ENCODE measurements around the gene COLGALT1.
"Not testable (repeated sequence)": the region's sequence is repeated elsewhere in the genome, so short reads cannot be mapped to it uniquely, and the experiment has no call there.

Gene COLGALT1

GRCh38 chr19:17580470-17581144 lies 25.2 kb downstream of the COLGALT1 start:
- no peak for DNase-seq
- no peak for TF ChIP-seq POLR2A (IDR thresholded peaks at IDR 0.05; ENCODE audit: low read length)

GRCh38 chr19:17581211-17581874 lies 25.9 kb downstream of the COLGALT1 start:
- no peak for DNase-seq
- no peak for TF ChIP-seq GATA1 (IDR thresholded peaks at IDR 0.05; ENCODE audit: low read depth, low read length)
- no peak for TF ChIP-seq POLR2A (IDR thresholded peaks at IDR 0.05; ENCODE audit: low read length)

GRCh38 chr19:17582613-17583012 lies 27.2 kb downstream of the COLGALT1 start:
- no peak for DNase-seq
- TF ChIP-seq GATA1 (IDR thresholded peaks at IDR 0.05; ENCODE audit: low read depth, low read length) (no peak), POLR2A (IDR thresholded peaks at IDR 0.05; ENCODE audit: low read length) (no peak)

- TF ChIP-seq GATA1 (IDR thresholded peaks at IDR 0.05; ENCODE audit: low read depth, low read length), result no peak
- TF ChIP-seq POLR2A (IDR thresholded peaks at IDR 0.05; ENCODE audit: low read length), result no peak
- DNase-seq, result no peak
Observed at GRCh38 chr19:17584132-17584531, 28.7 kb downstream of the COLGALT1 start.

- DNase-seq, result not testable (repeated sequence)
Observed at GRCh38 chr19:17585395-17585794, 29.9 kb downstream of the COLGALT1 start.

GRCh38 chr19:17590866-17591265 lies 35.4 kb downstream of the COLGALT1 start:
- DNase-seq, result no peak
- no peak for TF ChIP-seq POLR2A (IDR thresholded peaks at IDR 0.05; ENCODE audit: low read length)
- TF ChIP-seq GATA1 (IDR thresholded peaks at IDR 0.05; ENCODE audit: low read depth, low read length), result no peak

- DNase-seq, result not testable (repeated sequence)
Observed at GRCh38 chr19:17594296-17594695, 38.8 kb downstream of the COLGALT1 start.

GRCh38 chr19:17598063-17598462 lies 42.6 kb downstream of the COLGALT1 start:
- not testable (repeated sequence) for DNase-seq

GRCh38 chr19:17598953-17599352 lies 43.5 kb downstream of the COLGALT1 start:
- no peak for DNase-seq

GRCh38 chr19:17599780-17600179 lies 44.3 kb downstream of the COLGALT1 start:
- DNase-seq, result no peak
- TF ChIP-seq GATA1 (IDR thresholded peaks at IDR 0.05; ENCODE audit: low read depth, low read length) (no peak), POLR2A (IDR thresholded peaks at IDR 0.05; ENCODE audit: low read length) (no peak)

More at GRCh38 chr19:17598953-17599352, 43.5 kb downstream of the COLGALT1 start:
- TF ChIP-seq GATA1 (IDR thresholded peaks at IDR 0.05; ENCODE audit: low read depth, low read length) (no peak), POLR2A (IDR thresholded peaks at IDR 0.05; ENCODE audit: low read length) (no peak)

- TF ChIP-seq GATA1 (IDR thresholded peaks at IDR 0.05; ENCODE audit: low read depth, low read length) (no peak), POLR2A (IDR thresholded peaks at IDR 0.05; ENCODE audit: low read length) (no peak)
- DNase-seq, result no peak
Observed at GRCh38 chr19:17601683-17602082, 46.2 kb downstream of the COLGALT1 start.

GRCh38 chr19:17602217-17602616 lies 46.8 kb downstream of the COLGALT1 start:
- TF ChIP-seq POLR2A (IDR thresholded peaks at IDR 0.05; ENCODE audit: low read length) (no peak), GATA1 (IDR thresholded peaks at IDR 0.05; ENCODE audit: low read depth, low read length) (no peak)
- no peak for DNase-seq

- no peak for TF ChIP-seq POLR2A (IDR thresholded peaks at IDR 0.05; ENCODE audit: low read length)
- TF ChIP-seq GATA1 (IDR thresholded peaks at IDR 0.05; ENCODE audit: low read depth, low read length), result no peak
- DNase-seq, result no peak
Observed at GRCh38 chr19:17602872-17603510, 47.5 kb downstream of the COLGALT1 start.

GRCh38 chr19:17604372-17605025 lies 49.0 kb downstream of the COLGALT1 start:
- TF ChIP-seq POLR2A (IDR thresholded peaks at IDR 0.05; ENCODE audit: low read length), result no peak
- TF ChIP-seq GATA1 (IDR thresholded peaks at IDR 0.05; ENCODE audit: low read depth, low read length), result no peak
- DNase-seq, result no peak

- TF ChIP-seq GATA1 (IDR thresholded peaks at IDR 0.05; ENCODE audit: low read depth, low read length), result no peak
- TF ChIP-seq POLR2A (IDR thresholded peaks at IDR 0.05; ENCODE audit: low read length), result no peak
Observed at GRCh38 chr19:17605117-17605516, 49.7 kb downstream of the COLGALT1 start.

More at GRCh38 chr19:17605117-17605516, 49.7 kb downstream of the COLGALT1 start:
- DNase-seq, result no peak
